Measurements from ENCODE around the gene TMEM9.
A peak's percentile ranks its signal among the peaks of the same experiment; 100 is the strongest.

The TMEM9 gene

GRCh38 chr1:201190005-201190404 is 35.7 kb upstream of the TMEM9 start:
- H3K4me3 ChIP-seq (ENCODE audit: low read depth, low read length) = no peak overlapping the region
- TF ChIP-seq CTCF (IDR thresholded peaks at IDR 0.05; ENCODE audit: low read depth, low read length, missing control alignments) = no peak
- DNase-seq (ENCODE audit: low read depth) = no peak

- H3K4me3 ChIP-seq (ENCODE audit: low read depth, low read length) = no peak overlapping the region
- DNase-seq (ENCODE audit: low read depth) = no peak
- no peak for TF ChIP-seq CTCF (IDR thresholded peaks at IDR 0.05; ENCODE audit: low read depth, low read length, missing control alignments)
Observed at GRCh38 chr1:201189085-201189484, 34.8 kb upstream of the TMEM9 start.

- H3K4me3 ChIP-seq (ENCODE audit: low read depth, low read length) = no peak overlapping the region
- no peak for DNase-seq (ENCODE audit: low read depth)
- no peak for TF ChIP-seq CTCF (IDR thresholded peaks at IDR 0.05; ENCODE audit: low read depth, low read length, missing control alignments)
Observed at GRCh38 chr1:201186192-201186591, 31.9 kb upstream of the TMEM9 start.

GRCh38 chr1:201185527-201186128 is 31.4 kb upstream of the TMEM9 start:
- DNase-seq (ENCODE audit: low read depth) = no peak
- no peak for TF ChIP-seq CTCF (IDR thresholded peaks at IDR 0.05; ENCODE audit: low read depth, low read length, missing control alignments)
- no peak overlapping the region for H3K4me3 ChIP-seq (ENCODE audit: low read depth, low read length)

GRCh38 chr1:201185123-201185453 is 30.8 kb upstream of the TMEM9 start:
- no peak for DNase-seq (ENCODE audit: low read depth)
- H3K4me3 ChIP-seq (ENCODE audit: low read depth, low read length) = no peak overlapping the region
- no peak for TF ChIP-seq CTCF (IDR thresholded peaks at IDR 0.05; ENCODE audit: low read depth, low read length, missing control alignments)

- peak; percentile 56 for TF ChIP-seq CTCF (IDR thresholded peaks at IDR 0.05; ENCODE audit: low read depth, low read length, missing control alignments)
- H3K4me3 ChIP-seq (ENCODE audit: low read depth, low read length) = no peak overlapping the region
- no peak for DNase-seq (ENCODE audit: low read depth)
Observed at GRCh38 chr1:201184307-201185122, 30.2 kb upstream of the TMEM9 start.

GRCh38 chr1:201183753-201184152 is 29.5 kb upstream of the TMEM9 start:
- no peak for TF ChIP-seq CTCF (IDR thresholded peaks at IDR 0.05; ENCODE audit: low read depth, low read length, missing control alignments)
- H3K4me3 ChIP-seq (ENCODE audit: low read depth, low read length) = no peak overlapping the region
- no peak for DNase-seq (ENCODE audit: low read depth)

Data from GM12864 (cell line).